NCI-H345 (cell line): Measurements from ENCODE around the gene CERS6.

Source experiments
- DNase-seq: peaks from one replicate; lab custom pipeline; 2025; lab: John Stamatoyannopoulos, UW

CERS6 gene

DNA sequence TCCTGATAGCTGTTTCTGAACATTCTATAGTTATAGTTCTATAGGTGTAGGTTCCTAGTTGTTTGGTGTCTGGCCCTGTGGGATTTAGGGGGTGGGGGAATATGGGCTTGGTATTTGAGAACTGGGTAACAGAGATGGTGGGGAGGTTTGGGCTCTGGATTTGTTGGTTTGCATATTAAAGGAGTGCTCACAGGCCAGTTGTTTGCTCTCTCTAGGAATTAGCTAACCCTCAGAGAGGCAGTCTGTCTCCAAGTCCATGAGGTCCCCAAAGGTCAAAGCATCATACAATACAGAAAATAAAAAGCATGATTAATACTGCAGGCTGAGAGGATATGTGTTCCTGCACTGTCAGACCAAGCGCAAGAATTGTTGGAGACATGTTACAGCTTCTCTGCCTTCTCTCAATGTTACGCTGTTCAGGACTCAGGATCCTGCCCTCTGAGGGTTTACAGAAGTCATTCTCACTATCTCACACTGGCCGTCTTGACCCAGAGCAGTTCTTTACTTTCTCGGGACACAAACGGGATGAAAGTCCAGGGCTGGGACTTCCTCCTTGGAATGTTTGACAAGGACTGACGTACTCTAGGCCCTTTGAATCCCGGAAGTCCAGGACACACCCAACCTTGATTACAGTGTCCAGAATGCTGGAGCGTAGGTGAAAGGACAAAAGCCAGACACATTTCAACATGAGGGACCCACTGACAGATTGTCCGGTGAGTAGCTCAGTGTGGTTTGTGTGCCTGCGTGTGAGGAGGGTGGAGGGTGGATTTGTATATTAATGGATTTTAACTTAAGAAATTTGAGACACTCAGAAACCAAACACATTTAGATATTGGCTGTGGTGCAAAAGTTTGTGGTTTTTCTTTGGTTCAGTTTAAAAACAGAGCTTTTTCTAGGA lies 346.1 kb downstream of the CERS6 start, which contains the start of gene NOSTRIN:
Gene NOSTRIN, plus strand, starts transcription at position 677 of the 898 bp plus-strand sequence. Its CDS starts 10 bp downstream, at position 687.
- no peak for DNase-seq

DNA sequence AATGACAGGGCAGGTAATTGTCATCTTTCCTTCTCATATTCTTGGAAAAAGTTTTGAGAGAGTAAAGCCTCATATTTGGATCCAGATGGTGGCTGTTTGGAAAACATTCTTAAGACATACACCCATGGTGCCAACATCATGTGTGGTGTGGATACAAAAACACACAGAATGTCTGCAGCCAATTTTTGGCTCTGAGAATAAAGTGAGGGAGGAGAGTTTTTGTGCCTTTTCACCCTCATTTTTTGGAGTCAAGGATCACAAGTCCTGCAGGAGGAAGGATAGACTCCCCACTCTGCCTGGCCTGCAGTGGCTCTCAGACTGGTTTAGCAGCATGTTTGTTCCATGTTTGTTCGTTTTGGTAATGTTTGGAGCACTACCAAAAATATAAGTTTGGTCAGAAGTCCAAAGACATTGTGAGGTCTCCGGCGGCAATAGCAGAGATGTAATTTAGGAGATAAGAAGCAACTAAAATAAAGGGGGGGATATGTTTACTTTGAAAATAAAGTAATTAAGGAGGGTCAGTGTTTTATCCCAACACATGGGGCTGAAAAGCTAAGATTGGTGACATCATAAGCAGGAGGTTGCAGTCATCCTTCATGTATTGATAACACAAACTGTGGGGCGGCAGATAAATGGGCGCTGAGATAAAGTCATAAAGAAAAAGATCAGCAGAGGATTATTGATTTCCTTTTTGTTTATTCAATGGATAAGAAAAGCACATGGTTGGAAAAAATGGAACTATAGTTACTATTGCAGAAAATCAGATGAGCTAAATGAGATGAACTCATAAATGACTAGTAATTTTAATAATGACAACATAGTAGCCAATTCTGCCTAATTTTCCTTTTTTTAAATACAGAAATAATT lies 347.0 kb downstream of the CERS6 start:
- no peak for DNase-seq

DNA sequence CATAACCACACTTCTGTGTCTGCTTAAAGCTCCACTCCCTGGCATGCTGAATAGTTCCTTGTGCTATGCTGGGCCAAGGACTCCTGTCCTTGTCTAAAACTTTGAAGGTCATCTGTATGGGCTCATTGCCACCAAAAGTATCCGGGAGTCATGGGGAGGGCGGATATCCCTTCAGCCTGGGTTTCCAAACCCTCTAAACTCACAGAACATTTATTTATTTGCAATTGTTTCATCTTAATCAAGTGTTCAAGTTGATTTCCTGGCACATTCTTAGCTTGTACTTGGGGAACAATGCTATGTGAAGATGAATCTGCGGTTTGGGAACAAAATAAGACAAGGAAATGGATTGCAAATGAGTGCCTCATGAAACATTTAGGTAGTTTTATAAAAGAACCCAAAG lies 348.1 kb downstream of the CERS6 start:
- DNase-seq, result no peak

DNA sequence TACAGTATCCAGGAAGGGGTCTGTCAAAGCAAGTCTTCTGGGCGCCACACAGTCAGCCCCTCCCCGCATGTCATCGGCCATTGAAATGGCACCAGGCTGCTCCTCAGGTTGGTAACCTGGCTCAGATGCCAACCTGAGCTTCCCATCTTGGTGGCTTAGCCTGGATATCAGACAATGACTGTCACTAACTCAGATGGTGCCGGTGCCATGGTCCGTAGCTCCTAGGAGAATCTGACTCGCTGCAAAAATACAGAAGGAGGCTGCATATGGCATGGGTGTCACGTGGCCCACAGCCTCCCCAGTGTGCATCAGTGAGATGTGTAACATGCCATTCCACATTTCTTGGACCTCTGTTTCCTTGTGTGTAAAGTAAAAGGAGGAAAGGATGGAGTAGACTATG lies 349.5 kb downstream of the CERS6 start:
- no peak for DNase-seq

DNA sequence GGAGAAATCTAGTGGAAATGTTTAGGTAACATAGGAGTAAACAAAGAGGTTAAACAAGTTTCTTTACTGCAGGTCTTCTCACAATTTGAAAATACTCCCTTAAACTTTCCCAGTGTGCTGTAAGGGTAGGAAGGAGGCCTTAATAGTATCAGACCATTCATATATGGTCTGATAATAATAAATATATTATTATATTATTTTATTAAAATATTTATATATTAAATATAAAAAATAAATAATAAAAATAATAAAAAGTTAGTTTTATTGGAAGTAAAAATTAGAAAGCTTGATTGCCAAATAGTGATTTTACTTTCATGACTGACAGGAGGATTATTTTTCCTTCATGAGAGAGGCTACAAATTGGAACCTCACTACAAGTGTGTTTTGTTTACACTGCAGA lies 353.5 kb downstream of the CERS6 start:
- no peak for DNase-seq

DNA sequence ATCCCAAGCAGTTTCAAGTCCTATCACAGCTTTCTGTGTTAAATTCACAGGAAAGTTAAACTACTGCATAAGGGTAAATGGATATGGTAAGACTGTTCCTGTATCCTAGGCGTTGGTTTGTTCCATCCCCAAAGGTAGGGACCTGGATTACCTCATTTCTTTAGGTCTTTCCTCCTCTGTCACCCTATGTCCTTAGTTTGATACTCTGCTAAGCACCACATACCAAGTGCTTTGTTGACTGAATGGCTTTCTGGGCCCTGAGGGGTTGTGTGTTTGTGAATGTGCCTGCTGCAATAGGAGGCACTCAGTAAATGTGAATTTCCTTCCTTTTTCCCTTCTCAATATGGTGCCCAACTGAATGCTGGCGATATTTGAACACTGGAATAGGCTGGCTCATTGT lies 354.2 kb downstream of the CERS6 start:
- no peak for DNase-seq

DNA sequence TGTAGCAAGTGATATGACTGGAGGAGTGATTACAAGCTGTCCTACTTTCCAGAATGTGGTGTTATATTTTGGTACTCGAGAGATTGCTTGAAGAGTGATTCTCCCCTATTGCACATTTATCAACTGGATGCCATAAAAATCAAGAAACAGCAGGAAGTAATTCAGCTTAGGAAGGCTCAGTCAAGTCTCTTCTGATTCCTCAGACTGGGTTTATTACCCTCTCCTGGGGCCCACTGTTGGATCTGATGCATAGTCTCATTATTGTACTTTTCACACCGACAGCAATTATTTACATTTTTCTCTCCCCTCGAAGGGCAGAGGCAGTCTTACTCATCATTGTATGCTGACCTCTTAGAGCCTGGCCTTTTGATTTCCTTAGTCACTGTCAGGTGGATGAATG lies 355.6 kb downstream of the CERS6 start:
- no peak for DNase-seq

DNA sequence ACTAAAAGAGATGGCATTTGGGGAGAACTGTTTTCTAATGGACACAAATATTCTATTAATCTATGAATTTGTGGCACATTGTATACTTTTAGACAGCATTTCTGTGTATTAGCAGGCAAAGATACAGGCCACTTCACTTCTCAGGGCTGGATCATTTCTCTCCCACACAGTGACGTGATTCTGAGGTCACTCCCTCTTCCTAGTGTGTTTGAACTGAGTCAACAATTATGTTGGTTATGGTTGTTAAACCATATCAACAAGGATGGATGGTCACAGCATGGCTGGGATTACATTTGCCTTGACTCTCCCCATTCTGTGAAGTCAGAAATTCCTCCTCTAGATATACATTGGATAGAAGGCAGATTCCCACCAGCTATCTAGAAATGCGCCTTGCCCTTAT lies 358.0 kb downstream of the CERS6 start:
- no peak for DNase-seq

DNA sequence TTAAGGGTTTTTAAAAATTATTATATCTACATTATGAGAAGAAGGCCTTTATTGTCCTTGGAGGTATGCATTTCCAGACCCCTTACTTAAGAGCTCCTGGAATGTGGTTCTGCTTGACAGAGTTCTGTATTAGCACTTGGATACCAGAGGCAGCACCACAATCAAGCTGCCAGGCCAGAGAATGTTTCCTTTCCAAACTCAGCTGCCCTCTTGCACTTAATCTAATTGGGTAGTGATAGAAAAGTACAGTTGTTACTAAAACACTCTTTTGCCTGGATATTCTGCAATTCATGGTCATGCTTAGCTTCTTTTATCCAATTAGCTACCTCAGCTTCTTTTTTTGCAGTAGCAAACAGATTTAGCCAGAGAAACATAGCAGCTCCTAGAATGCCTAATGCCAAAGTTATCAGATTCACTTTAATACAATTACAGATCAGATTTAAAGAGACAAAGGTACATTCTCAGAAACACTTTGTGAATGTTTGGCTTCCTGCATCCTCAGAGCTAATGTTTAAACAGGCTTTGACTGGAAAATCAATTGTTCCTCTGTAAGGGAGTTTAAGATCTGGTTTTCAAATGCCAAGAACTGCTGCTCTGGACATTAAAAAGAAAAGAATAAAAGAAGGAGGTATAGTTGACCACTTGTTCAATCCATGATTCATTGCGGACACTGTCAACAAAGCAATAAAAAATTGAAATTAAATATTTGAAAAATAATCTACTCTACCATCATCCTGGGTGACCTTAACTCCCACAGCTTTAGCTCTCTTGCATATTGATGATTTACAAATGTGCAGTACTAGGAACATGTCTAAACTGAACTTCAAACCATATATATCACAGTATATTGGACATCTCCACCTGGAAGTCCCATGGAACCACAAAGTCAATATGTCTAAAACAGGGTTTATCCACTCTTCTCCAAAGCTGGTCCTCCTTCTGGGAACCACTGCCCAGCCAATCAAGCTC lies 359.2 kb downstream of the CERS6 start:
- DNase-seq, result no peak

DNA sequence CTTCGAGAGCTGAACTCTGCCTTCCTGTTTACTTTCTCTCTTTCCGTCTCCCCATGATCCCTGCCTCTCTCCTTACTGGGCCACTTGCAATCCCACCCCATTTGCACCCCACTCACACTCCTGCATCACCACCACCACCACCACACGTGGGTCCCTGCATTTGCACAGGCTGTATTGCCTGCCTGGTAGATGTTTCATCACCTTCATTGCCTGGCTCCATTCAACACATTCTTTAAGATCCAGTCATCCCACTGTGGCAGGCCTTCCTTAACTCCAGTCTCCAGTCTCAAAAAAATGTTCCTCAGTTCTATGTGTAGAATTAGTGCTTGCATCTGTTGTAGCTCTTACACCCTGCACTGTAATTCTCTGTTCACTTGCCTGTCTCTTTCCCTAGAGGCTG lies 360.3 kb downstream of the CERS6 start:
- no peak for DNase-seq

DNA sequence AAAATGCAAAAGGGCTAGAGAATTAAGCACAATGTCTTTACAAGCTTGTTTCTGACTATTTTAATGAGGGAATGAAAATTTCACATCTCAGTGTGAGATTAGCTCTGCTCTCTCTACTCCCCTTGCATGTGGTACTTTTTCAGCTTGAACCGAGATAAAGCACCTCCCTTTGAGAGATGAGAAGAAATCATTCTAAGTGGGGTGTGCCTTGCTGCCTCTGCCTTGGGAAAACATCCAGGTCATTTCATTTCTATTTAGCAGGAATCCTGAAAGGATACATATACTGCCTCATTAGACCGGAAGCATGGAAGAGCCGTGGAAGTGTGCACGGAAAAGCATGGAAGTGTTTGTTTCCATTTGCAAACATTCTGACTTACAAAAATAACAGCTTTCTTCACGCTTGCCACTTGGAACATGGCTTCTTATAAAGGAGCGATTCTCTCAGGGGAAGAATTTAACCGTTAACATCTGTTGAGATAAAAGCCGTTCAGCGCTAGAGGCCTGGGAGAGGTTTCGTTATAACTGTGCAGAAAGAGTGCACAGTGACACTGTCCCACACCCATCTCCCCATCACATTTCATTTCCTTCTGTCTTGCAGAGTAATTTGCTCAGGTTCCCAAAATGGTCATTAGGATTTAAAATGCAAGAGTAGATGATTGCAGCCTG lies 363.1 kb downstream of the CERS6 start:
- DNase-seq, result no peak

DNA sequence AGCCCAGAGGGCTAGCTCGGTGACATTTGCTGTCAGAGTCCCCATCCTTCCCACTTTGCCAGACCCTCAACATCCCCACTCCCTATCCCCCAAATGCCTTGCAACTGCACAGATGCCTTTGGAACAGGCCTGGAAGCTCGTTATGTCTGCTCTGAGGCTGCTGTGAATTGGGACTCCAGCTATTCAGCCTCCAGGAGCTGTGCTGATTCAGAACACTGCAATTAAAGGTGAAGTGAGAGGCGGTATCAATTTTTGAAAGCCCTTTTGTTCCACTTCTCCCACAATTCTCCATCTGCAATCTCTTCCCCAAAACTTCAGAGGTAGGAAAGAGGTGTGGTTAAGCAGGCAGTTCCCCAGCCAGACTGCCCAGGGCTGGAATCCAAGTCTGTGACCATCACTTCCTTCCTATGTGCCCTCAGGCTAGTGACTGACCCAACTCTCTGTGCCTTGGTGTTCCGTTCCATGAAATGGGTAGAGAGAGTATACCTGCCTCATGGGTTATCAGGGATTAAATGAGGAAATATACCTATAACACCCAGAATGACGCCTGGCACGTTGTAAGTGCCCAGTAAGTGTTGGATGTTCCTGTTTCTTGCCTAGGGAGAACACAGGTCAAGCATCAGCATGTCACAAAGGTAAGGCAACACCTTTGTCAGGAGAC lies 363.9 kb downstream of the CERS6 start:
- DNase-seq, result no peak

DNA sequence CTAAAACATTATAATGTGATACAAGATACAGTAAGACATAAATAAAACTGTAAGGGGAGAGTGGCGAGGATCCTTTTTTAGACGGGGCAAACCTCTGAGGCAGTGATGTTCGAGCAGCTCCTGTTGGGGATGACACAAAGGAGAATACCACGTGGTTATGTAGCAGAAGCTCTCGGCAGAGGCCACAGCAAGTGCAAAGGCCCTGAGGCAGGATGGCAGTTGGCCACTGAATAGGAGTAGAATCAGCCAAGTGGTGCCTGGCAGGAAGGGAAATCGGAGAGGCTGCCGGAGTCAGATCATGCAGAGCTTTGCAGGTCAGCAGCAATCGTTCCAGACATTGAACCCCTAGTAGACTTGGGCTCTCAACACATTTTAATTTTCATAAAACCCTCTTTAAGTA lies 365.5 kb downstream of the CERS6 start:
- no peak for DNase-seq

DNA sequence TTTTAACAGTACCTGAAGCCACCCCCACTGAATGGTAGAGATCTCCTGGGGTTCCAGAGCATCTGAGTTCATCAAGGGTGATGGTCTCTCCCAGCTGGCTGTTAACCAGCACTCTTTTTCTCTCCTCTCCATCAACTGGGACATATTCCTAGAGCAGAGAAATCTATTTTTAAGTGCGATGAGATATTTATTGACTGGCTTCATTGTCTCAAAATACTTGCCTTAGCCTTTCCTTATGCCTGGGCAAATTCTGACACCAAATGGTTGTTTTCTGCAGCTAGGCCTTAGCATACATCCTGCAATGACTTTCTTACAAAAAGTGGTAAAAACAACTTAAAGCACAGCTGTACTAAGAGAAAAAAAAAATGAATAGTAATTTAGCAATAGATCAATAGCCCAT lies 365.9 kb downstream of the CERS6 start:
- DNase-seq, result no peak
